ENCODE results near the gene L3MBTL4.

L3MBTL4 gene

DNA sequence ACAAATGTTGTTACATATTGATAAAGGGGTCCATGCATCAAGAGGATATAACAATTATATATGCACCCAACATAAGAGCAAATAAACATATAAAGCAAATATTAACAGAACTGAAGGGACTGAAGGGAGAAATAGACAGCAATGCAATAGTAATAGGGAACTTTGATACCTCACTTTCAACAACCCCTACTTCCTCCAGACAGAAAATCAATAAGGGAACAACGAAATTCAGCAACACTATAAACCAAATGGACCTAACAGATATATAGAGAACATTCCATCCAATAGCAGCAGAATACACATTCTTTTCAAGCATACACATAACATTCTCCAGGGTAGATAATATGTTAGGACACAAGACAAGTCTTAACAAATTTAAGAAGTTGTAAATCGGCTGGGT is 71.7 kb downstream of the L3MBTL4 start:
- H3K4me3 ChIP-seq: no peak overlapping the region

DNA sequence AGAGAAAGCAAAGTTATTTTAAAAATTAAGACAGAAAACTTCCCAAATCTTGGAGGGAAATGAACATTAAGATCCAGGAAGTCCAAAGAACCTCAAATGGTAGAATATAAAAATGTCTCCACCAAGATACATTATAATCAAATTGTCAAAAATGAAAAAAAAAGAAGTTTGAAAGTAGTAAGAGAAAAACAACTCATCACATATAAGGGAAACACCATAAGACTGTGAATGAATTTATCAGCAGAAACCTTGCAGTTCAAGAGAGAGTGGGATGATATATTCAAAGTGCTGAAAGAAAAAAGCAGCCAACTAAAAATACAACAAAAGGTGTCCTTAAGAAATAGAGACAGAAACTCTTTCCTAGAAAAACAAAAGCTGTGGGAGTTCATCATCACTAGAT is 73.0 kb downstream of the L3MBTL4 start:
- Histone ChIP-seq H3K27ac (no peak overlapping the region), H3K4me3 (no peak overlapping the region)
- no peak for DNase-seq (ENCODE audit: low spot score)
- TF ChIP-seq, protein P1, sequence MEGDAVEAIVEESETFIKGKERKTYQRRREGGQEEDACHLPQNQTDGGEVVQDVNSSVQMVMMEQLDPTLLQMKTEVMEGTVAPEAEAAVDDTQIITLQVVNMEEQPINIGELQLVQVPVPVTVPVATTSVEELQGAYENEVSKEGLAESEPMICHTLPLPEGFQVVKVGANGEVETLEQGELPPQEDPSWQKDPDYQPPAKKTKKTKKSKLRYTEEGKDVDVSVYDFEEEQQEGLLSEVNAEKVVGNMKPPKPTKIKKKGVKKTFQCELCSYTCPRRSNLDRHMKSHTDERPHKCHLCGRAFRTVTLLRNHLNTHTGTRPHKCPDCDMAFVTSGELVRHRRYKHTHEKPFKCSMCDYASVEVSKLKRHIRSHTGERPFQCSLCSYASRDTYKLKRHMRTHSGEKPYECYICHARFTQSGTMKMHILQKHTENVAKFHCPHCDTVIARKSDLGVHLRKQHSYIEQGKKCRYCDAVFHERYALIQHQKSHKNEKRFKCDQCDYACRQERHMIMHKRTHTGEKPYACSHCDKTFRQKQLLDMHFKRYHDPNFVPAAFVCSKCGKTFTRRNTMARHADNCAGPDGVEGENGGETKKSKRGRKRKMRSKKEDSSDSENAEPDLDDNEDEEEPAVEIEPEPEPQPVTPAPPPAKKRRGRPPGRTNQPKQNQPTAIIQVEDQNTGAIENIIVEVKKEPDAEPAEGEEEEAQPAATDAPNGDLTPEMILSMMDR (IDR thresholded peaks at IDR 0.05): no peak

More for the DNA sequence above, 71.7 kb downstream of the L3MBTL4 start:
- no peak for DNase-seq (ENCODE audit: low spot score)
- H3K27ac ChIP-seq: no peak overlapping the region
- TF ChIP-seq, protein P1 (IDR thresholded peaks at IDR 0.05): no peak

DNA sequence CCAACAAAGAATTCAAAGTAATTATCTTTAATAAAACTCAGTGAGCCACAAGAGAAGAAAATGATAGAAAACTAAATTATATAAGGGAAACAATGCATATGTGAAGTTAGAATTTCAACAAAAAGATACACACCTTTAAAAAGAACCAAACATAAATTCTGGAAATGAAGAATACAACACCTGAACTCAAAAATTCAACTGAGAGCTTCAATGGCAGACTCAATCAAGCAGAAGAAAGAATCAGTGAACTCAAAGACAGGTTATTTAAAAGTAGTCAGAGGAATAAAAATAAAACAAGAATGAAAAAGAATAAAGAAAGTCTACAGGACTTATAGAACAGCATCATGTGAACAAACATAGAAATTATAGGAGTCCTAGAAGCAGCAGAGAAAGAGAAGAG is 73.4 kb downstream of the L3MBTL4 start:
- Histone ChIP-seq H3K4me3 (no peak overlapping the region), H3K27ac (no peak overlapping the region)
- TF ChIP-seq, protein P1 (IDR thresholded peaks at IDR 0.05): no peak
- no peak for DNase-seq (ENCODE audit: low spot score)

DNA sequence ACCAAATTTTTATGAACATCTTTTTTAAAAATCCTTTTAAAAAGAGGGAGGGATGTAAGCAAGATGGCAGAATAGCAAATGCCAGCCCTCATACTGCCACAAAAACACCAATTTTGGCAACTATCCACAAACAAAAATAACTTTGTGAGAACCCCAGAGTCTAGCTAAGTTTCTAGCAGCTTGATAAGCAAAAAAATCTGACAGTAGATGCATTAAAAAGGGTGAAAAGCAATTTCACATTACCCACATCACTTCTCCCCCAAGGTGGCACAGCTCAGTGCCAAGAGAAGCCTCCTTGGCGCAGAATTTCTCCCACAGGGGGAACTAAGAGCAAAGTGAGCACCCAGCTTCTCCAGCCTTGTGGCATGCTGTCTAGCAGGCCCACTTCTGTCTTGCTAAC is 74.6 kb downstream of the L3MBTL4 start:
- TF ChIP-seq, protein P1 (IDR thresholded peaks at IDR 0.05): no peak
- no peak for DNase-seq (ENCODE audit: low spot score)

DNA sequence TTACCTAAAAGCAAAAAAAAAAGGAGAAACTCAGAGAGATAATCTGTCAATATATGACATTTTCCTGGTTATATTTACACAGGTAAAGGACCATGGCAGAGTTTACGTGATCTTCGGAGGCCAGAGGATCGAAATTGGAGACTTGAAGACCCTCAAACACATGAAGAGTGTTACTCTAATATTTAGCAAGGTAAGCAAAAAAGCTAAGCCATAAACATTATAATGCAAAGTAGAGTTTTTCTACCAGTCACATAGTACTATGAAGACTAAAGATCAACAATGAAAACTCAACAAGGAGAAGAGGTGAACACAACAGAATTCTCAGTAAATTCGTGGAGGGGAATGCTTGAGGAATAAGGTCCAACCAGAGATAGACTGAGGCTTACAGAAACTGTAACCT is 78.5 kb downstream of the L3MBTL4 start:
- TF ChIP-seq, protein P1 (IDR thresholded peaks at IDR 0.05): no peak
- Histone ChIP-seq H3K4me3 (no peak overlapping the region), H3K27ac (no peak overlapping the region)
- no peak for DNase-seq (ENCODE audit: low spot score)

More for the DNA sequence above, 74.6 kb downstream of the L3MBTL4 start:
- no peak overlapping the region for H3K4me3 ChIP-seq
- no peak overlapping the region for H3K27ac ChIP-seq

DNA sequence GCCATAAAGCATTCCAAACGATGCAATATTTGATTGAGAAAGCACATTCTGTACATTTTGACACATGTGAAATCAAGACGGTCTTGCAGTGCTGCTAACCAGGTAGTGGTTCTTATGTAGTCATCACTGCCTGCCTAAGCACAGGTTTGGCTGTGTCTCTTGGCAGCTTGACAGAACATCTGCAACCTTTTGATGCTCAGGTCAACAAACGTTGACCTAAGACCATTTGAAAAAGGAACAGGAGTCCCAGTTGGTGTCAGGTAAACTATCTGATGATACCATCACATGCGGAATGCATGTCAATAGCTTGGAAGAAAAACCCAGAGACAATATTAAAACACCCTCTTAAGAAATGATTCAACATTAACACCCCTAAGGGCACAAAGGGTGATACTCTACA is 80.7 kb downstream of the L3MBTL4 start:
- no peak for DNase-seq (ENCODE audit: low spot score)
- H3K27ac ChIP-seq: no peak overlapping the region
- TF ChIP-seq, protein P1 (IDR thresholded peaks at IDR 0.05): no peak

DNA sequence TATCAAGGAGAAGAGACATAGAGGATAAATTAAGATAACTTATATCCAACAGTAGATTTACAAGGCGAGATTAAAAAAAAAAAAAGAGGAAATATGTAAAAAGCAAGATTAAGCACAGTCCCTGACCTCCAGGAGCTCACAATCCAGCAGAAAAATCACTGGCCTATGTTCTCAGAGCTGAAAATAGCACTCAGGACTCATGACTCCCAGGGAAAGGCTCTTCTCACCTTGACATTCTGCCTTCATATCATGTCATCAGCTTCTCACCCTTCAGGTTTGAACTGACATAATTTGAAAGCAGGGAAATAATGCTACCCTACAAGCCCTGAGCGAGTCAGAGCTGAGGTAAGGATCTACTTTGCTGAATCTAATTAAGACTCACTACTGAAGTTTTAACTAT is 82.8 kb downstream of the L3MBTL4 start:
- TF ChIP-seq, protein P1 (IDR thresholded peaks at IDR 0.05): no peak
- DNase-seq (ENCODE audit: low spot score): no peak
- Histone ChIP-seq H3K27ac (no peak overlapping the region), H3K4me3 (no peak overlapping the region)

More for the DNA sequence above, 80.7 kb downstream of the L3MBTL4 start:
- no peak overlapping the region for H3K4me3 ChIP-seq

Measured in coronary artery (tissue), 2 donors.